WTC11 (cell line): ENCODE results near the gene SNRNP27.

Experiments used
- CREB1 ChIP-seq: sonication (generic); formaldehyde crosslinking; IDR thresholded peaks from 2 replicates; pipeline ENCODE4 v1.8.0; 2023; ENCODE audit warnings: mild to moderate bottlenecking, missing genetic modification reagents
- CTCF ChIP-seq: fragments of 200-600 bp; IDR thresholded peaks from 2 replicates; pipeline ENCODE4 v1.8.0; 2022; ENCODE audit warnings: antibody characterized with exemption
- E2F4 ChIP-seq: sonication (generic); formaldehyde crosslinking; IDR thresholded peaks from 2 replicates; pipeline ENCODE4 v1.8.1; 2022; ENCODE audit warnings: low read depth, mild to moderate bottlenecking, moderate library complexity, missing genetic modification reagents, borderline replicate concordance
- GABPB1 ChIP-seq: sonication (generic); formaldehyde crosslinking; IDR thresholded peaks from 2 replicates; pipeline ENCODE4 v1.8.1; 2023; ENCODE audit warnings: mild to moderate bottlenecking, missing genetic modification reagents
- GTF2I ChIP-seq: fragments of 250-450 bp; sonication (Bioruptor Pico); conservative IDR thresholded peaks from 2 replicates; pipeline ENCODE4 v1.4.0; 2021; ENCODE audit warnings: mild to moderate bottlenecking
- MAX ChIP-seq: sonication (generic); formaldehyde crosslinking; IDR thresholded peaks from 2 replicates; pipeline ENCODE4 v1.8.0; 2022; ENCODE audit warnings: mild to moderate bottlenecking, missing genetic modification reagents
- NR2C2 ChIP-seq: sonication (generic); formaldehyde crosslinking; IDR thresholded peaks from 2 replicates; pipeline ENCODE4 v1.8.0; 2022; ENCODE audit warnings: mild to moderate bottlenecking, missing genetic modification reagents
- PRDM15 ChIP-seq: sonication (generic); formaldehyde crosslinking; IDR thresholded peaks from 2 replicates; pipeline ENCODE4 v1.8.0; 2022; ENCODE audit warnings: missing genetic modification reagents
- TCF7 ChIP-seq: sonication (generic); formaldehyde crosslinking; IDR thresholded peaks from 2 replicates; pipeline ENCODE4 v1.8.0; 2022; ENCODE audit warnings: mild to moderate bottlenecking, low read depth, missing genetic modification reagents, moderate library complexity
- ZNF232 ChIP-seq: sonication (generic); formaldehyde crosslinking; IDR thresholded peaks from 2 replicates; pipeline ENCODE4 v1.8.0; 2022; ENCODE audit warnings: mild to moderate bottlenecking, missing genetic modification reagents
- ZNF317 ChIP-seq: sonication (generic); formaldehyde crosslinking; IDR thresholded peaks from 2 replicates; pipeline ENCODE4 v1.8.1; 2023; ENCODE audit warnings: low read depth, mild to moderate bottlenecking, moderate library complexity, missing genetic modification reagents, borderline replicate concordance

GRCh38 chr2:69848186-69848790, 45.5 kb upstream of the SNRNP27 start:
- TF ChIP-seq TCF7 (CRISPR knock-in tag) (no peak), E2F4 (no peak), ZNF317 (CRISPR knock-in tag) (no peak), ZNF232 (CRISPR knock-in tag) (no peak), CTCF (no peak), GTF2I (no peak), PRDM15 (CRISPR knock-in tag) (no peak), GABPB1 (CRISPR knock-in tag) (no peak), CREB1 (CRISPR knock-in tag) (no peak), MAX (CRISPR knock-in tag) (no peak), NR2C2 (no peak)
